PFSK-1 (cell line): ENCODE measurements around the gene CALU.

Experiments
- FOXP2 ChIP-seq: optimal IDR thresholded peaks from 2 replicates; pipeline ENCODE3; 2011; ENCODE audit warnings: borderline replicate concordance, control low read depth, inconsistent platforms; ENCODE audit not compliant: insufficient read depth; ENCODE audit errors: extremely low read length, extremely low read depth
- POLR2AphosphoS5 ChIP-seq: IDR thresholded peaks from 2 replicates; pipeline ENCODE4 v1.6.1; 2012; ENCODE audit warnings: low read depth, mild to moderate bottlenecking, control low read depth, low read length, moderate library complexity
- REST ChIP-seq, 2 experiments: IDR thresholded peaks; 2 replicates each; pipeline versions ENCODE4 v1.6.1 to v1.8.0; 2011 to 2012; ENCODE audit warnings: low read depth in 2 of 2, low read length in 2 of 2, control low read depth in 1 of 2, inconsistent platforms in 1 of 2, mild to moderate bottlenecking in 1 of 2, moderate library complexity in 1 of 2; ENCODE audit not compliant: insufficient read depth in 1 of 2
- SIN3A ChIP-seq: IDR thresholded peaks from 2 replicates; pipeline ENCODE4 v1.6.1; 2012; ENCODE audit warnings: mild to moderate bottlenecking, low read length, moderate library complexity, borderline replicate concordance; ENCODE audit not compliant: insufficient read depth
- TAF1 ChIP-seq: IDR thresholded peaks from 2 replicates; pipeline ENCODE4 v1.6.1; 2012; ENCODE audit warnings: low read length, control low read depth, borderline replicate concordance; ENCODE audit not compliant: insufficient read depth

The CALU gene

DNA sequence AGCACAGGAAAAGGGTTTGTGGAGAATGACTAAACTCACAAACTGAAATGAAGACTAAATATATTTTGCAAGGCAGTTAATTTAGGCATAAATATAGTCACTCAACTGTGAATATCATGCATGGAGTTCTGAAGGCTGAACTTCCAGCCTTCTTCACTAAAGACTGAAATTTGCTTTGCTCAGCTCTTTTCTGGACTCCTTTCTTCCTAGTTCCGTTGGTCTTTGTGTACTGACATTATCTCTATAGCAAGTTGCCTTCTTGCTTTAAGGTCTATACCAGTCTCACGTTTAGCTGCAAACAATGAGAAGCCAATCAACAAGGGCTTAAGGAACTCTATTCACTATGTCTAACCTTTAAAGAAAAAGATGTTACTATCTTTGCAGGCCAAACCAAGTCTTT is 44.4 kb upstream of the CALU start:
- TF ChIP-seq REST (IDR thresholded peaks at IDR 0.05; ENCODE audit: insufficient read depth in 1 of 2, low read depth in 2 of 2, low read length in 2 of 2) (no peak), FOXP2 (no peak), SIN3A (no peak), TAF1 (no peak), POLR2AphosphoS5 (no peak)

DNA sequence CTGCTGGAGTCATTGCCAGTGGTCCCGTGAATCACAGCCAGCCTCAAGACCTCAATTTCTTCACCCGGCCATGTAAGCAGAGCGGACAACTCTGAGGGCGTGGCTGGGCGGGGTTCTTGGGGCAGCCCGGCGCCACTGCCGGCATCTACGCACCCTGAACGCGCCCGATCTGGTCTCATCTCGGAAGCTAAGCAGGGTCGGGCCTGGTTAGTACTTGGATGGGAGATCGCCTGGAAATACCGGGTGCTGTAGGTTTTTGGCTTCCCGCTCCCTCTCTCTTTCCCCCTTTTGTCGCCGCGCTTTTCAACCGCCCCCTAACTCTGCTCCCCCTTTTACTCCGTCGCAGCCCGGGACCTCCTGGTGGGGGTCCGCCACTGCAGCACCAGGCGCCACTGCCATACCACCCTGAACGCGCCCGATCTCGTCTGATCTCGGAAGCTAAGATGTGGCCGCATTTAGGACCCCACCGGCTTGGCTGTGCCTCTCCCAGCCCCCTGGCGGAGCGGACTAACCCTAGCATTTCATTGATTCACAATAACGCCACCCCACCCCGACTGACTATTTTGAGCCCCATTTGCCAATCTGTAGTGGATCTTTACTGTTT is 41.8 kb upstream of the CALU start:
- no peak for TF ChIP-seq TAF1
- TF ChIP-seq POLR2AphosphoS5, result no peak
- TF ChIP-seq FOXP2, result no peak
- no peak for TF ChIP-seq REST (IDR thresholded peaks at IDR 0.05; ENCODE audit: insufficient read depth in 1 of 2, low read depth in 2 of 2, low read length in 2 of 2)
- no peak for TF ChIP-seq SIN3A

GRCh38 chr7:128699196-128699712 is 39.9 kb upstream of the CALU start:
- TF ChIP-seq POLR2AphosphoS5 (no peak), FOXP2 (no peak), REST (IDR thresholded peaks at IDR 0.05; ENCODE audit: insufficient read depth in 1 of 2, low read depth in 2 of 2, low read length in 2 of 2) (no peak), TAF1 (no peak), SIN3A (no peak)

- TF ChIP-seq REST (IDR thresholded peaks at IDR 0.05; ENCODE audit: insufficient read depth in 1 of 2, low read depth in 2 of 2, low read length in 2 of 2) (no peak), TAF1 (no peak), POLR2AphosphoS5 (no peak), FOXP2 (no peak), SIN3A (no peak)
Measured at GRCh38 chr7:128699895-128700294, 39.3 kb upstream of the CALU start.
